HepG2 (cell line): ENCODE measurements around the gene ICAM3. TPM values are rescaled to one million over a fixed set of nuclear protein-coding genes. Genes with fewer than 3 reads are reported as not detected.

Source experiments
- ATAC-seq: fragments of 200-7000 bp; cut with Tn5 transposase; 3 replicates; pipeline ENCODE4 v1.9.1; 2020; ENCODE audit warnings: mild to moderate bottlenecking, moderate library complexity
- BruUV-seq: library from RNA; stranded (reverse); fragments of 400-500 nt; replicated peaks from 2 replicates; lab custom pipeline; 2021; lab: Mats Ljungman, UMichigan
- CTCF ChIA-PET: fragments of 300-600 bp; formaldehyde crosslinking; extraction: SDS; loops from one replicate; lab custom pipeline; 2021; ENCODE audit warnings: low total read pairs, inconsistent platforms, low intra/inter-chr PET ratio; lab: Yijun Ruan, JAX
- POLR2A ChIA-PET: fragments of 350-600 bp; sonication (Branson Sonifier 250); formaldehyde crosslinking; loops from one replicate; lab custom pipeline; 2020; ENCODE audit warnings: antibody characterized with exemption, inconsistent platforms; lab: Yijun Ruan, JAX
- DNase-seq: peaks from one replicate; pipeline ENCODE4 v3.0.0-alpha.2; 2015; ENCODE audit warnings: low spot score
- FAIRE-seq: peaks from 3 replicates; lab custom pipeline; 2011; peaks lifted over from hg19 to GRCh38; lab: Jason Lieb, UNC
- H2AFZ ChIP-seq: one replicate; pipeline ENCODE4 v1.6.1; 2011; ENCODE audit warnings: low read length, inconsistent platforms
- H3K27ac ChIP-seq: fragments of 300-600 bp; 3 replicates; pipeline ENCODE4 v1.8.0; 2011; ENCODE audit warnings: mixed run types, mild to moderate bottlenecking, mixed read lengths, low read length, inconsistent platforms; ENCODE audit not compliant: insufficient read depth; ENCODE audit errors: extremely low read length
- H3K27me3 ChIP-seq, 2 experiments: fragments of 200-600 bp in 1 of 2; 2 replicates in 1 of 2; 3 replicates in 1 of 2; pipeline versions ENCODE4 v1.6.0 to v1.8.0; 2011; ENCODE audit warnings: low read length in 2 of 2, mild to moderate bottlenecking in 2 of 2, moderate library complexity in 2 of 2, inconsistent platforms in 1 of 2; ENCODE audit not compliant: insufficient read depth in 2 of 2, control insufficient read depth in 1 of 2
- H3K36me3 ChIP-seq, 2 experiments: fragments of 200-600 bp in 1 of 2; replicated peaks in 1 of 2; 2 replicates in 1 of 2; 3 replicates in 1 of 2; pipeline versions ENCODE4 v1.5.1 to v1.8.0; 2011; ENCODE audit warnings: low read length in 2 of 2, inconsistent platforms in 1 of 2; ENCODE audit not compliant: insufficient read depth in 2 of 2, control insufficient read depth in 1 of 2
- H3K4me1 ChIP-seq: 2 replicates; pipeline ENCODE4 v1.5.1; 2012; ENCODE audit warnings: low read length, inconsistent platforms; ENCODE audit not compliant: insufficient read depth
- H3K4me2 ChIP-seq: 2 replicates; pipeline ENCODE4 v1.6.0; 2011; ENCODE audit warnings: low read depth, low read length, inconsistent platforms
- H3K4me3 ChIP-seq, 3 experiments: fragments of 200-600 bp in 1 of 3; sonication (generic), shearing (Covaris generic) in 1 of 3; replicated peaks in 1 of 3; 2 replicates each; pipeline ENCODE4 v1.5.1; 2011 to 2016; ENCODE audit warnings: low read length in 3 of 3, inconsistent platforms in 2 of 3, low read depth in 2 of 3, mild to moderate bottlenecking in 2 of 3, control low read depth in 1 of 3, mixed read lengths in 1 of 3; ENCODE audit not compliant: insufficient read depth in 1 of 3
- H3K79me2 ChIP-seq: one replicate; pipeline ENCODE4 v1.6.1; 2011; ENCODE audit warnings: low read length, inconsistent platforms; ENCODE audit not compliant: insufficient read depth
- H3K9ac ChIP-seq: 2 replicates; pipeline ENCODE4 v1.6.0; 2011; ENCODE audit warnings: mild to moderate bottlenecking, low read depth, low read length, inconsistent platforms; ENCODE audit not compliant: insufficient read depth
- H3K9me3 ChIP-seq: 2 replicates; pipeline ENCODE4 v1.5.1; 2012; ENCODE audit warnings: mild to moderate bottlenecking, low read length
- H4K20me1 ChIP-seq: 2 replicates; pipeline ENCODE4 v1.6.0; 2011; ENCODE audit warnings: inconsistent platforms, mild to moderate bottlenecking, low read length, moderate library complexity; ENCODE audit not compliant: insufficient read depth
- FOXK2 ChIP-seq: fragments of 450-650 bp; IDR thresholded peaks from 2 replicates; pipeline ENCODE4 v1.6.1; 2016
- RBFOX2 ChIP-seq: fragments of 200-400 bp; formaldehyde crosslinking; IDR thresholded peaks from 2 replicates; pipeline ENCODE4 v1.6.1; 2017; ENCODE audit warnings: low read depth, mild to moderate bottlenecking, low read length
- WGBS: methylation state at CpG from one replicate; pipeline ENCODE4 v1.1.6; 2017; ENCODE audit warnings: low lambda C conversion rate; 5-methylcytosine and 5-hydroxymethylcytosine counted together
- in situ Hi-C: cut with HindIII; loops from 2 replicates; pipeline ENCODE4 v1.10.0; 2017; ENCODE audit warnings: low pct_unique_long_range_greater_than_20kb; ENCODE audit not compliant: extremely low pct_ligation_motif_present
- intact Hi-C: fragments of 100-400 bp; cut with micrococcal nuclease; formaldehyde crosslinking; loops from one replicate; pipeline ENCODE4 v1.10.0; 2022; ENCODE audit not compliant: unreplicated experiment
- polyA plus RNA-seq, 8 experiments: library from polyadenylated mRNA; depleted of rRNA in 3 of 8; stranded (reverse) in 7 of 8; unstranded in 1 of 8; fragments of >200 nt; fragmentation: Illumina TruSeq in 4 of 8; extraction: Trizol in 4 of 8; gene quantifications; 2 replicates each; pipeline versions ENCODE4 v1.2.1 to v1.2.3, GENCODE V29; 2011 to 2016; ENCODE audit warnings: low read depth in 4 of 8, missing spikeins in 1 of 8, mixed read lengths in 1 of 8; ENCODE audit not compliant: insufficient read depth in 1 of 8
- total RNA-seq, 5 experiments: library from RNA; depleted of rRNA; stranded (reverse); fragments of >200 nt; fragmentation: Illumina TruSeq; extraction: Trizol; gene quantifications; 2 replicates each; pipeline ENCODE4 v1.2.3, GENCODE V29; 2016; ENCODE audit warnings: low read depth in 1 of 5
- TF ChIP-seq, protein P1 (sequence below): sonication (generic); formaldehyde crosslinking; IDR thresholded peaks from 2 replicates; pipeline ENCODE4 v1.5.0; 2020; ENCODE audit warnings: missing genetic modification reagents
- TF ChIP-seq, protein P2 (sequence below): sonication (generic); formaldehyde crosslinking; IDR thresholded peaks from 2 replicates; pipeline ENCODE4 v1.4.0; 2020; ENCODE audit warnings: missing genetic modification reagents

The ICAM3 gene
- total and polyA plus RNA-seq, 2 of the 13 experiments (the other 11 are each of a cell fraction or from before 2014, with no cell fraction given), result 14.1 to 21.0 TPM

- no peak overlapping the region for H3K4me3 ChIP-seq
- 0 out of 2 replicates have a peak, but pooled peaks cover 6% of the 10 kb centered on the region for H4K20me1 ChIP-seq
- POLR2A ChIA-PET, result interaction anchor here (1.0 to 7.3 kb wide), 5 partner anchors 14 to 49 kb away, joined by 3 to 149 read pairs (median 6); partner anchors contain the start of genes ICAM1 and RAVER1
- CTCF ChIA-PET, result no interaction called here
- no peak overlapping the region for H2AFZ ChIP-seq
- H3K4me2 ChIP-seq, result no peak overlapping the region
- H3K27ac ChIP-seq, result no peak overlapping the region
- H3K79me2 ChIP-seq, result no peaks in the 10 kb centered on the region
- peaks cover 19 to 26% of the 10 kb centered on the region in 2 experiments for H3K36me3 ChIP-seq
- BruUV-seq, result TSS peak; percentile 67
- peaks cover 53% of the 10 kb centered on the region for H3K4me1 ChIP-seq
- WGBS, result 95% methylated on average over 2 of the region's 4 CpGs
- no peak for DNase-seq
- 0 out of 2 replicates have a peak, but pooled peaks have one; percentile 33 for TF ChIP-seq RBFOX2
- TF ChIP-seq, protein P1, sequence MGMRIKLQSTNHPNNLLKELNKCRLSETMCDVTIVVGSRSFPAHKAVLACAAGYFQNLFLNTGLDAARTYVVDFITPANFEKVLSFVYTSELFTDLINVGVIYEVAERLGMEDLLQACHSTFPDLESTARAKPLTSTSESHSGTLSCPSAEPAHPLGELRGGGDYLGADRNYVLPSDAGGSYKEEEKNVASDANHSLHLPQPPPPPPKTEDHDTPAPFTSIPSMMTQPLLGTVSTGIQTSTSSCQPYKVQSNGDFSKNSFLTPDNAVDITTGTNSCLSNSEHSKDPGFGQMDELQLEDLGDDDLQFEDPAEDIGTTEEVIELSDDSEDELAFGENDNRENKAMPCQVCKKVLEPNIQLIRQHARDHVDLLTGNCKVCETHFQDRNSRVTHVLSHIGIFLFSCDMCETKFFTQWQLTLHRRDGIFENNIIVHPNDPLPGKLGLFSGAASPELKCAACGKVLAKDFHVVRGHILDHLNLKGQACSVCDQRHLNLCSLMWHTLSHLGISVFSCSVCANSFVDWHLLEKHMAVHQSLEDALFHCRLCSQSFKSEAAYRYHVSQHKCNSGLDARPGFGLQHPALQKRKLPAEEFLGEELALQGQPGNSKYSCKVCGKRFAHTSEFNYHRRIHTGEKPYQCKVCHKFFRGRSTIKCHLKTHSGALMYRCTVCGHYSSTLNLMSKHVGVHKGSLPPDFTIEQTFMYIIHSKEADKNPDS (CRISPR knock-in tag), result no peak
- H3K27me3 ChIP-seq, result peaks cover 0 to 6% of the 10 kb centered on the region in 2 experiments; a peak in 3 of 5 replicates
- ATAC-seq, result no peak
- no peak overlapping the region for H3K9ac ChIP-seq
- in situ Hi-C loops (no loop called here), intact Hi-C loops (no loop called here)
- no peak for FAIRE-seq
- H3K9me3 ChIP-seq, result no peaks in the 10 kb centered on the region
Observed at GRCh38 chr19:10285393-10285792, 54.0 kb downstream of the ICAM3 start.

DNA sequence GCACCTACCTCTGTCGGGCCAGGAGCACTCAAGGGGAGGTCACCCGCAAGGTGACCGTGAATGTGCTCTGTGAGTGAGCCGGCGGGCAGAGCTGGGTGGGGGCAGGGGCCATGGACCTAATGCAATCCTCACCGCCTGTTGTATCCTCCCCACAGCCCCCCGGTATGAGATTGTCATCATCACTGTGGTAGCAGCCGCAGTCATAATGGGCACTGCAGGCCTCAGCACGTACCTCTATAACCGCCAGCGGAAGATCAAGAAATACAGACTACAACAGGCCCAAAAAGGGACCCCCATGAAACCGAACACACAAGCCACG, 54.5 kb downstream of the ICAM3 start:
- peaks cover 19 to 28% of the 10 kb centered on the region in 2 experiments for H3K36me3 ChIP-seq
- no peaks in the 10 kb centered on the region for H3K79me2 ChIP-seq
- no peak overlapping the region for H3K9ac ChIP-seq
- no peak overlapping the region for H2AFZ ChIP-seq
- 97% methylated on average over 12 of the region's 13 CpGs for WGBS
- no peak for ATAC-seq
- no peaks in the 10 kb centered on the region for H3K9me3 ChIP-seq
- no peak overlapping the region for H3K27ac ChIP-seq
- H3K4me1 ChIP-seq, result peaks cover 48% of the 10 kb centered on the region
- no peak for DNase-seq
- no peak overlapping the region for H3K4me3 ChIP-seq
- BruUV-seq, result no TSS peak
- intact Hi-C loops (no loop called here), in situ Hi-C loops (no loop called here)
- H4K20me1 ChIP-seq, result 0 out of 2 replicates have a peak, but pooled peaks cover 6% of the 10 kb centered on the region
- POLR2A ChIA-PET, result interaction anchor here (1.0 to 2.1 kb wide), 2 partner anchors 14 to 26 kb away, joined by 3 to 9 read pairs; partner anchors contain the start of gene ICAM1
- TF ChIP-seq FOXK2, result no peak
- TF ChIP-seq, protein P2, sequence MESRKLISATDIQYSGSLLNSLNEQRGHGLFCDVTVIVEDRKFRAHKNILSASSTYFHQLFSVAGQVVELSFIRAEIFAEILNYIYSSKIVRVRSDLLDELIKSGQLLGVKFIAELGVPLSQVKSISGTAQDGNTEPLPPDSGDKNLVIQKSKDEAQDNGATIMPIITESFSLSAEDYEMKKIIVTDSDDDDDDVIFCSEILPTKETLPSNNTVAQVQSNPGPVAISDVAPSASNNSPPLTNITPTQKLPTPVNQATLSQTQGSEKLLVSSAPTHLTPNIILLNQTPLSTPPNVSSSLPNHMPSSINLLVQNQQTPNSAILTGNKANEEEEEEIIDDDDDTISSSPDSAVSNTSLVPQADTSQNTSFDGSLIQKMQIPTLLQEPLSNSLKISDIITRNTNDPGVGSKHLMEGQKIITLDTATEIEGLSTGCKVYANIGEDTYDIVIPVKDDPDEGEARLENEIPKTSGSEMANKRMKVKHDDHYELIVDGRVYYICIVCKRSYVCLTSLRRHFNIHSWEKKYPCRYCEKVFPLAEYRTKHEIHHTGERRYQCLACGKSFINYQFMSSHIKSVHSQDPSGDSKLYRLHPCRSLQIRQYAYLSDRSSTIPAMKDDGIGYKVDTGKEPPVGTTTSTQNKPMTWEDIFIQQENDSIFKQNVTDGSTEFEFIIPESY (CRISPR knock-in tag), result 0 out of 2 replicates have a peak, but pooled peaks have one; percentile 29
- CTCF ChIA-PET, result no interaction called here
- peaks cover 0 to under 1% of the 10 kb centered on the region in 2 experiments; a peak in 1 of 5 replicates for H3K27me3 ChIP-seq
- H3K4me2 ChIP-seq, result no peak overlapping the region
- no peak for FAIRE-seq
